Measurements from ENCODE around the gene SP2.

SP2 gene

DNA sequence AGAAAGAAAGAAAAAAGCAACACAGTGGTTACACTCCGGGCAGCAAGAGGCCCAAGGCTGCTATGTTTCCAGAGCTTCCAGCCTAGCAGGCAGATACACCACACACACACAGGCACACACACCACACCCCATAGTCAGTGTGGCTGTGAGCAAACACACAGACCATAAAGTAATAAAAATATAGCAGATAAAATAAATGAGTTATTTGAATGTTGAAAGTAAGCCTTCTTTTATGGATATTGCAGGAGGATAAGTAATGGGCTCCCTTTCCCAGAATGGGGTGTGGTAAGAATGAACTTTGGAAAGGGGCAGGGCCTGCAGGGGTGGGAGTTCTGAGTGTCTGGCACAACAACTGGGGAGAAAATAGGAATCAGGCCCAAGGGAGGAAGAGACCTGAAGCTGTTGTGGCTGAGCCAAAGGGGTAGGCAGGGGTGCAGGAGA lies 70.1 kb downstream of the SP2 start:
- no peak overlapping the region for H3K4me3 ChIP-seq (ENCODE audit: low read length)
- TF ChIP-seq CTCF (IDR thresholded peaks at IDR 0.05; ENCODE audit: insufficient read depth, low read depth, low read length, missing control alignments), result no peak
- DNase-seq (ENCODE audit: low read depth), result no peak

GRCh38 chr17:47967607-47968252 lies 71.7 kb downstream of the SP2 start:
- DNase-seq (ENCODE audit: low read depth), result peak; percentile 96
- no peak for TF ChIP-seq CTCF (IDR thresholded peaks at IDR 0.05; ENCODE audit: insufficient read depth, low read depth, low read length, missing control alignments)
- no peak overlapping the region for H3K4me3 ChIP-seq (ENCODE audit: low read length)

GRCh38 chr17:47968836-47969235 lies 72.8 kb downstream of the SP2 start:
- no peak for TF ChIP-seq CTCF (IDR thresholded peaks at IDR 0.05; ENCODE audit: insufficient read depth, low read depth, low read length, missing control alignments)
- H3K4me3 ChIP-seq (ENCODE audit: low read length), result no peak overlapping the region
- no peak for DNase-seq (ENCODE audit: low read depth)

DNA sequence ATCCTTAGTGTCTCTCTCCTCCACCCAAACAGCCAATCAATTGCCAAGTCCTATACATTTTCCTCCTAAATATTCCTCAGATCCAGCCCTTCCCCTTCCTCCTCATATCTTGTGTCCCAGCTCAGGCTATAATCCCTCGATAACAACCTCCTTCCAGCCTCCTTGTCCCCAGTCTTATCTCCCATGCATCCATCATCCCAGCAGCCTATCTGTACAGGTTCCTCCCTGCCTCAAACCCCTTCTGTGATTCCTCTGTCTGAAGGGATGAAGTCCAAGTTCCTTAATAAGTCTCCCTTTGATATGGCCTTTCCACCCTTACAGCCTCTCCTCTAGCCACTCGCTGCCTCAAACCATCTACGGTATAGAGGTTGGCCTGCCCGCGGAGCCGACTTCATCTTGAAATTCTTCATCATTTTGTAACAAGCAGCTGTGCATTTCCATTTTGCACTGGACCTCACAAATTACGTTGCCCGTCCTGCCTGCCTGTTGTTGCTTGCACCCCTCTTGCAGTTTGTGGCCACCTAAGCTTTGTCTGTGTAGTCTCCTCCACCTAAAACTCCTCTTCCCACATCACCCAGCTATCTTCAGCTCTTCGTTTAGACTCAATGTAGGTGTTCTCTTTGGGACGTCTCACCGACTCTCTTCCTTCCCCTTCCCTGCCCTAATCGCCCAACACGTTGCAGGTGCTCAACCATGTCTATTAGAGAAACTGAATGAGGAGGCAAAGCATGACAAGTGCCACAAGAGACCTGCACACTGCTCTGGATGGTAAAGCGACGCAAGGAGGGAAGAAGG lies 74.1 kb downstream of the SP2 start:
- no peak for DNase-seq (ENCODE audit: low read depth)
- peak overlapping the region; percentile 10 for H3K4me3 ChIP-seq (ENCODE audit: low read length)
- no peak for TF ChIP-seq CTCF (IDR thresholded peaks at IDR 0.05; ENCODE audit: insufficient read depth, low read depth, low read length, missing control alignments)

DNA sequence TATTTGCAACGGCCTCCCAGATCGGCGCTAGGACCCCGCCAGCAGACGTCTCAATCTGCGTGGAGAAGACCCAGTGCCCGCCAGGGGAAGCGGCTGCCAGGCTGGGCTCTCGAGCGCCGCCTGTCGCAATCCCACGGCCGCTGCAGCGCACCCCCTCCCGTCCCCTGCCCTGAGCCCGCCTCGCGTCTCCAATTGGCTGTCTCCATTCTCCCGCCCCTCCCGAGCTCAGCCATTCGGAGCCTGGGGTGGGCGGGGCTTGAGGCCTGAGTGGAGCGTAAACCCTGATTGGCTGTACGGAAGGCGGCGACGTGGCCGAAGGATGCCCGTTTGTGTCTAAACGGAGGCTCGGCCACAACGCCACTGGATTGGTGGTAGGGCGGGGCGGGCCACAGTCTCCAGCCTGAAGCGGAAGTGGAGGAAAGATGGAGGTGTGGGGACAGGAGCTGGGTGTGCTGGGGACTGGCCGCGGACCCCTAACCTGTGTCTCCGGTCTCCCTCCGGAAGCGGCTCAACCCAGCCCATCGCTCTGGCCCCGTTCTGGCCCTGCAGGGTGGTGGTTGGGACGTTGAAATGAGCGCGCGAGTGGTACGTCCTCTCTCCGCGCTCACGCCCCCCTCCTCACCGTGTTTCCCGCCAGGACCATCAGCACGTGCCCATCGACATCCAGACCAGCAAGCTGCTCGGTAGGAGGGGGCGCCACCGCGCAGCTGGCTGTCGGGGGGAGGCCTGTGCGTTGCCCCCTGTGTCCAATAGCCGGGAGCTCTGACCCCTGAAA lies 74.9 kb downstream of the SP2 start, which contains the start of gene CDK5RAP3:
TSS of gene CDK5RAP3 (plus strand) at position 389 of the 775 bp plus-strand sequence. CDS start at position 423, 34 bp downstream.
- H3K4me3 ChIP-seq (ENCODE audit: low read length), result peak within 1 kb of the TSS; percentile 94
- TF ChIP-seq CTCF (IDR thresholded peaks at IDR 0.05; ENCODE audit: insufficient read depth, low read depth, low read length, missing control alignments), result peak; percentile 72
- peak; percentile 100 for DNase-seq (ENCODE audit: low read depth)

- H3K4me3 ChIP-seq (ENCODE audit: low read length), result no peak overlapping the region
- TF ChIP-seq CTCF (IDR thresholded peaks at IDR 0.05; ENCODE audit: insufficient read depth, low read depth, low read length, missing control alignments), result no peak
- DNase-seq (ENCODE audit: low read depth), result no peak
These were observed 77.5 kb downstream of the SP2 start for GRCh38 chr17:47973541-47973940.

All from epithelial cell of esophagus (primary cell).